Islet of Langerhans (tissue), 1 donor: Measurements from ENCODE around the gene CAPN2.
"Not testable (repeated sequence)": the region's sequence is repeated elsewhere in the genome, so short reads cannot be mapped to it uniquely, and the experiment has no call there.

ENCODE experiments used
- FAIRE-seq: peaks from one replicate; lab custom pipeline; 2011; peaks lifted over from hg19 to GRCh38; lab: Jason Lieb, UNC

The CAPN2 gene

DNA sequence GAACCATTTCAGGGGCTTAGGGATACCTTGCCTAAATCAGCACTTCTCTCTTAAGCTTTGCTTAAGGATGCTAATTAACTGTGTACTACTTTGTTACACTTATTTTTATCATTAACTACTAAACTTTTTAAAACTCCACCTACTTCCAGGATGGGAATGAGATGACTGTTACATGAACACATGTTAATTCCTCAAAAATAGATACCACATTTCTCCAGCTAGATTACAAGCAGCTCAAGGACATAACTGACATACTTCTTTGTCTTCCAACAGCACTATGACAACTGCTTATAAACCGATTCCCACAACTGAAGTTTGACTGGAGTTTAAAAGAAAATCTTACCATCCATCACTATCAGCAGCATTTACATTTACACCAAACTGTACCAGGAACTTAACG is 79.7 kb downstream of the CAPN2 start:
- no peak for FAIRE-seq

DNA sequence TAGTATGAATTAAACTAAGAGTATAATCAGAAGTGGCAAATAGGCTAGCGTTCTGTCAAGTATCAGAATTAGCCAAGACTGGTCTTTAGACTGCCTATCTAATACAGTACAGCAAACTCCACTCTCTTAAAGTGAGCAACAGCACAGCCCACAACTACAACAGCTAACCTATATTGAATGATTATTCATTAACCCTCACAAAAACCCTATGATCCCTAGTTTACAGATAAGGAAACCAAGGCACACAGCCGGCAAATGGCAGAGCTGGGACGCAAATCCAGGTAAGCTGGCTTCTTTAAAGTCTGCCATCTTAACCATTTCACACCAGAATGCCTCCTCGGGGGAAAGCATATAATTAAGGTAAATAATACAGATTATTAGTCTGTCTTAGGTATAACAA is 81.4 kb downstream of the CAPN2 start:
- no peak for FAIRE-seq

DNA sequence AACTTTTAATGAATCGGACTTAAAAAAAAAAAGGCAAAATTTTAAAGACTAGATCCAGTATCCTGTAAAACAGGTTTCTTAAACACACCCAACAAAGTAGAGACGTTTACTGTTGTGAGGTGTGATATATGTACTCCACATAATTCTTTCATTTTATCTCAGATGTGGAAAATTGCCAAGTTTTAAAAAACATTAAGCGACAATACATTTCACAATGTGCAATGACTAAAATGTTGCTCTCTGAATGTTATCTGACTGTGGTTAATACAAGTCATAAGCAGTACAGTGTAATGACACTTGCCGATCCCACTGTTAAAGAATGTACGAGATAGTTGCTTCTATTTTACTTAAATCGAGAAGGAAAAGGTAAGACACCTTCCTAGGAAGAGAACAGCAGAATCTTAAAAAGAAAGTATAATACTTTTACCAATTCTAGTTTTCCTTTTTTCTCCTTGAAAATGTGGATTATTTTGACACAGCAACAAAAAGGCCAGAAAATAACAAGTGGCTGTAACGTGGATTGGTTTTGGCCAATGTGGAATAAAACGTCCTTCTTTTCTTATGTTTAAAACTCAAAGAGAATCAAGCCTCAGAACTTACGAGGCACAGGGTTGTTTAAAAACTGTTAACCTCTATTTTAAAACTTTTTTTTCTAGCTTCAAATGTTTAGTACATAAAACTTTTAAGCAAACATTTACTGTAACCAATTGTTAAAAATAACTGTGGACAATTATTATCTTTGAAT is 82.0 kb downstream of the CAPN2 start:
- FAIRE-seq: no peak

DNA sequence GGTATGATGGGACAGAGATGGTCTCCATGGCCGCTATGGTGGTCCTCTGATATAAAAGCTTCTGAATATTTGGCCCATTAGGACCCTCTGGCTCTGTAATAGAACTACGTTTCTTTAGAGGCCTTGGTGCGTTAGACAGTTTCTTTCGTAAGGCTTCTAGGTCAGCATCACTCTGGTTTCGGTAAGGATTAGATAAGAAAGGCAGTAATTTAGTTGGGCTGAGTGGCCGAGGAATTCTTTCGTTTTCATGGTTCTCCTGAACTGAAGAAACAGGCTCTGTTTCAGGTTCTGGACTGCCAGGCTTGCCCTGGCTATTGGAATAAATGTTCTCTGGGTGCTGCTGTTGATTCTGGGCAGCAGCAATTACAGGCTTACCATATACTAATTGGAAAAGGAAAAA is 83.9 kb downstream of the CAPN2 start:
- FAIRE-seq: no peak

DNA sequence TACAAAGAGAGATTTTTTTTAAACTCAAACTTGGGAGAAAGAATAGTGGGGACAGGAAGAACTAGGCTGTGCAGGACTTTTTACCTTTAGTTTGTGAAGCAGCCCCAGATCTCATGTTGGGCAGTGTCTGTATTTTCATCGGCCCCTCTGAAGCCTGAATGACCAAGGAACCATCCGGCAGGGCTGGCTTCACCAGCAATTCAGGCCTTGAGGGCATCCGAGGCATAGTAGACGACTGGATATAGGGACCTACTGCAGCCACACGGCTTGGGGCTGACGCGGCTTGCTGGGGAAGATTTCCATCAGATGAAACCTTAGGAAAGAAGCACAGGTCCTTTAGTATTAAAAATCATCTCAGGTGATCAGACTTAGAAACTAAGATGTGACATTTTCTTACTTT is 89.7 kb downstream of the CAPN2 start:
- no peak for FAIRE-seq

DNA sequence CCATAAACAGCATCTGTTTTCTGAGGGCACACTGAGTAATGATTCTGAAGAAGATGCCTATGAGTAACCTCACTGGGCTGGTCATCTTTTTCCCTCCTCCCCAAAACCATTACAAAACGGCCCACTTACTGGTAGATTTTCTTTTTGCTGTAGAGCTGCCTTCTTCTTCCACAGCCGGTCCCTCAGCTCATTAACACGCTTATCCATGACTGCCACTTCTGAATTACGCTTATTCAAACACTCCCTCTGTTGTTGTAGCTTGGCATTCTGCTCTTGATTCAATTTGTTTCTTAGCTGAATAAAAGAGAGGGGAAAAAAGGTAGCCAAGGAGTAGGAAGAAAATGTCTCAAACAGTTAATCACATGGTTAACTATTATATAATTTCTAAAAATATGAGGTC is 90.3 kb downstream of the CAPN2 start:
- no peak for FAIRE-seq

DNA sequence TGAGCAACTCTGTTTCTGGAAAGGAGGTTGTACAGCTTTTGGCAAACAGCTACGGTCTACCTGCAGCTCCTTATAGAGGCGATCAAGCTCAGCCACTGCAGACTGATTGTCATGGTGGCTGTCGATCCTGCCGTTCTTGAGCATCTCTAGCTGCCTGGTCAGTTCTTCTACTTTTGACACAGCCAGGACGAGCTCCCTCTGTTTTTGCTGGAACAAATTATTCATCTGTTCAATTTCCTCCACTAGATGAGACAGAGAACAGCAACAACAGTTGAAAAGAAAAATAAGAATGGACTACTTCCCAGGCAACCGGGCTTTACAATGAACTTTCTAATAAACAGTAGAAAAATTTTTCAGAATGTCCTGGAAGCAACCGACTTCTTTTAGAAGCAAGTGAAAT is 90.9 kb downstream of the CAPN2 start:
- FAIRE-seq: no peak

DNA sequence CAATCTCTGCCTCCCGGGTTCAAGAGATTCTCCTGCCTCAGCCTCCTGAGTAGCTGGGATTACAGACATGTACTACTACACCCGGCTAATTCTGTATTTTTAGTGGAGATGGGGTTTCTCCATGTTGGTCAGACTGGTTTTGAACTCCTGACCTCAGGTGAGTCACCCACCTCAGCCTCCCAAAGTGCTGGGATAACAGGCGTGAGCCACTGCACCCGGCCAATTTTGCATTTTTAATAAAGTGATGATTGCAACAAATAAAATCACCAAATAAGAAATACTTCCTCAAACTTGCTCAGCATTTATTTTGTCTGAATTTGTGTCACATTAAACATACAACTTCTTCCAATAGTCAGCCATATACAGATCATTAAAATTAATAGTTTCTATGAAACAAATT is 97.6 kb downstream of the CAPN2 start:
- FAIRE-seq: not testable (repeated sequence)

DNA sequence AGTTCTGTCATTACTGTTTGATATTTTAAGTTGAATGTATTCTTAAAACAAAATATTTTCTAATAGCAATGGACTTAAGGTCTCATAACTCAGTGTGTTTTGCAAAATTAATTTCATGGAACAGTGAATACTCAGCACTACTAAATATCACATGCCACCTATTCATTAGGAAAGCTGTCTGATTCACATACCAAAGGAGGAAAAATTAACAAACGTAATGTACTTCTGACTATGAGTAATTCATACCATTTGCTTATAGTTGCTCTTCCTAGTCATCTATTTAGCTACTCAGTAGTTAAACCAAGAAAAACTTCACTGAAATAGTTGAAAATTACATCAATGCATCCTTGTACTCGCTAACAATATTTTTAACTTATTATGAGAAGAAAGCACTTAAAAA is 98.2 kb downstream of the CAPN2 start:
- FAIRE-seq: no peak

DNA sequence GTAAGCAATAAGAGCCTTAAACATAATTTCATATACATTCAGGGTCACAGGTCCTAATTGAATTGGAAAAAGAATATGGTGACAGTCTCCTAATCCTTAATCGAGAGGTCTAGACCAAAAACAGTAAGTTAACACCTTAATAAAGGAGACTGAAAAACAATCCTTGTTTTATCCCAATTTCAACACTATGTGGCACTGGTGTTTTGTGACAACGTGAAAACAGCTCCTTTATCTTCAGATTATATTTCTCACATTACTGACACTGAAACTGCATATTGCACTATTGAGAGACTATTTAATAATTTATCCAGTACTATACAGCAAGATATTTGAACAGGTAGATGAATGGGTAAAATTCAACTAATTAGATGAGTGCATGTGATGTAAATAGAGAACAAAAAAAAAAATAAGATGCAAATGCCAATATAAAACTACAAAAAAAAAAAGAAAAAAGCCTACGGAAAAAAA is 99.3 kb downstream of the CAPN2 start:
- FAIRE-seq: peak; percentile 98

DNA sequence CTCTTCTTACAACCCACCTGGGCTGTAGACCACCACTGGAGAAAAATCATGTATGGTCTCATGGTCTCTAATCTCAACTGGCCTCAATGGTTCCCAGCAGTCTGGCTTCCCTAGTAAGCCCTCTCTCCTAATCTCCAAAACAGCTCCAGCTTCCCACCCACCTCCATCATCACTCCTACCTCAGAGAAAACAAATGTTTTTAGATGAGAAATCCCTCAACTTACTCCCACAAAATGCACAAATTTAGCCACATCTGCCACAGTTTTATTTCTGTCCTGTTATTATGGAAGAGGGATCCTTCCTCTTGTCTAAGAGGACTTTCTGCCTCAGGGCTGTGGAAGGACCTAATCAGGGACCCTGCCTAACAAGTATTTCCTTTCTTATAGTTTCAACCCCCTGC is 101.3 kb downstream of the CAPN2 start:
- FAIRE-seq: no peak

DNA sequence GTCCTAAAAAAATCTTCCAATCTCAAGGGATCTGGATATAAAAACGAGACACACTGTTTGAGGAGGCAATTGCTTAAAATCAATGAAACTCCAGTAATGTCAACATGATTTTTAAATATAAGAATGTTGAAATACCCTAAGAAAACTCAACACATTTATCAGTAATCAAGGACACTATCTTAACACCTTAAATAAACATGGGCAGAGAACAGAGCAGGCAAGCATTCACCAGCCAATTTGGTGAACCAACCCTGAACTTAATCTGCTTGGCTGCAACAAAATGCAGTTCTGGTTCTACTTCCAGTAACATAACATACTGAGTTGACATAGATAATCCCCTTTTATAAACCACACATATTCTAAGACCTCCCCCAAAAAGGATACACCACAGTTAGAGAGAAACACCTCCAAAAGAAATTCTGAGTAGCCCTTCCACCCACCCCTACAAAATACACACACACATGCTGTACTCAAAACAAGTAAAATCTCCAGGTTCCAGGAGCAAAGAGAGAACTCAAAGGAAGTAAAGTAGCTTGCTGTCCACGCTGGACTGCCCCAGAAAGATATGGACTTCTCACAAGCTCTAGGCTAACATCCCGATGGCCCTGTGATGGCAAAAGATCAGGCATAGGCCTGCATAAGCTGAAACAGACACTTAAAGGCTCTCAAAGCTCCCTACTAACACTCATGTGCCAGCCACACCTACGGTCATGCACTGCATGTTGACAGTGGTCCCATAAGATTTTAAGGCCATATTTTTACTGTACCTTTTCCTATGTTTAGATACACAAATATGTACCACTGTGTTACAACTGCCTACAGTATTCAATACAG is 102.9 kb downstream of the CAPN2 start:
- no peak for FAIRE-seq

DNA sequence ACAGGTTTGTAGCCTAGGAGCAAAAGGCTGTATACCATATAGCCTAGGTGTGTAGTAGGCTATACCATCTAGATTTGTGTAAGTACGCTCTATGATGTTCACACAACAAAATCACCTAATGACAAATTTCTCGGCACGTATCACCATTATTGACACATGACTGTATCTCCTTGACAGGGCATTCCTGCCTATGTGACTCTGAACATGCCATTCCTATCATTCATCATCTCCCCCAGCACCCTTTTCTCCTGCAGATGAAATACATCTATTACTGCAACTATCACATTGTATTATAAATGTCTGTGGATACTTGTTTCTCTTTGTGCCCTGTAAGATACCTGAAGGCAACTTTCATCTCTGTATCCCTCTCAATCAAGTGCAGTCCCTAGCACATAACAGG is 103.5 kb downstream of the CAPN2 start:
- no peak for FAIRE-seq

DNA sequence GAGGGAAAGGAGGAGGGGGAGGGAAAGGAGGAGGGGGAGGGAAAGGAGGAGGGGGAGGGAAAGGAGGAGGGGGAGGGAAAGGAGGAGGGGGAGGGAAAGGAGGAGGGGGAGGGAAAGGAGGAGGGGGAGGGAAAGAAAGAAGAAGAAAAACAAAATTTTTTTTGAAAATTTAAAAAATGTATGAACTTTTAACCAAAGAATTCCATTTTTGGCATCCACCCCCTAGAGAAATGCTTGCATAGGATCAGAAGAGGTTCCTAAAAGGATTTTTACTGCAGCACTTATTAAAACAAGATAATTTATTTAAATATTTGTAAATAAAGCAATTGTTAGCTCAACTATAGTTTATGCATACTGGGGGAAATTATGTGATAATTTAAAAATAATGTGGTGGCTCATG is 104.9 kb downstream of the CAPN2 start:
- FAIRE-seq: not testable (repeated sequence)

DNA sequence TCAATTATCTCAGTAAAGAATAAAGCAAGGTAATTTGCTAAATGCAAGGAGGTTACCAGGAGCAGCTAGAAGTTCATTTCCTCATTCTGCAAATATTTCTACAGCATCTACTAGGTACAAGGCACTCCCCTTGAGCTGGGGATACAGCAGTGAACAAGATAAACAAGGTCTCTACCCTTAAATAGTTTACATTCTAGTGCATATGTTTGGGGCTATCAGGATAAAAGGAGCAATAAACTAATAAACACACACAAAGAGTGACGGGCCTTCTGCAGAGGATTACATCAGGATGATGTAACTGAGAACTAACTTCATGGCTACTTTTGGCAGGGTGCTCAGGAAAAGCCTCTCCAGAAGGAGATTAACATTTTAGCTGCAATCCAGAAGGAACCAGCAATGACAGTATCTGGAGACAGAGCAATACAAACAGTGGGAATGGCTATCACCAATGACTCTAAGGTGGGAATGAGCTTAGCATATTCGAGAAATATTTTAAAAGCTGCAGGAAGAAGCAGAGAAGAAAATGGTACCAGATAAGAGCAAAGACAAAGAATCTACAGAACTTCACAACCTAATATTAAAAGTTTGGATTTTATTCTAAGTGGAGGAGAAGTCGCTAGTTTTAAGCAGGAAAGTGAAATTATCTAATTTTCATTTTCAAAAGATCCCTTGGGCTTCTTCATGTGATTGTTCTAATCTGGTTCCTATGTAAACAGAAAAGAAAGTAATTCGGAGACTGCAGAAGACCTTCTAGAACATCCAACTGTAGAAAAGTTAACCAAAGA is 107.6 kb downstream of the CAPN2 start:
- no peak for FAIRE-seq

DNA sequence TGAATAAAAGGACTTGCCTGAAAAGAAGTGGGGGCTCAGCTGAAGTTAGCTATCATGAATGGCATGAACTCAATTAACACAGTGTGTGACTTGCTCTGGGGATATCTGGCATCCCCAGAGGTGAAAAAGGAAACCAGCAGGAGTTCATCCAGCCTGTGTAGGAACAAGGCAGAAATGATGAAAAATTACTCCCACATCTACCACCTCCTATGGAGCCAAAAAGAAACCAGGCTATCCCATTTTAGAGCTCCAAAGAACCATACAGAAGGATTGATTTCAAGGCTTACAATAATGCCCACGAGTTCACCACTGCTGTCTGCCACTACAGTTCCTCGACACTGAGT is 108.1 kb downstream of the CAPN2 start:
- FAIRE-seq: no peak

DNA sequence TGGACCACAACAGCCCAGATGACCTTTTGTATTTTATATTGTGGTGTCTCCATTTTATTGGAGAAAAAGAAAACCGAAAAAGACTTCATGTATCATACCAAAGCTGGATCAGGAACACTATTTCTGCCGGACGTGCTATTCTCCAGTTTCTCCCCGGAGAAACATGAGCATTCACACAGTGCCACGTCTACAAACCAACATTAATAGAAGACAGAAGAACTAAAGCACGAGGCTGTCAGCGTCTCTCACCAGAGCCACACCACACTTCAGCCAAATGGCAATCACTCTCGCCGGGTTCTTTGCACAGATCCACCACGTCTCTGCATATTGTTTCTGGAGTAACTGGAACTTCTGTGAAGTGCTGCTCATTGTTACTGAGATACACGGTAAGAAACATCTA is 108.6 kb downstream of the CAPN2 start:
- no peak for FAIRE-seq

DNA sequence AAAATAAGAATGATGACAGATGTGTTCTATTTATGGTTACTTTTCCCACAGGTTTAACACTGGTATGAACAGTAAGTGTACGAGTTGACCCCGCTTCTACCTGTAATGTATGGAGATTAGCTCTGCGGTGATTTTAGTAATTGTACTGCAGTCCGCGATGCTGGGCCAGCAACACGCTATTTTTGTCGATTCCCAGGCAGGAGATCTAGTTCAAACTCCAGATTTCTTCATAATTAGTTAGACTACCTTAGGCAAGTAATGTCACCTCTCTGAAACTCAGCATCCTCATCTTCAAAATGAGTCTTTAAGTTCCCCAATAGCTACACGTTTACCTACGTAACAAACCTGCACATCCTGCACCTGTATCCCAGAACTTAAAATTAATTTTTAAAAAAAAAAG is 111.9 kb downstream of the CAPN2 start:
- no peak for FAIRE-seq

DNA sequence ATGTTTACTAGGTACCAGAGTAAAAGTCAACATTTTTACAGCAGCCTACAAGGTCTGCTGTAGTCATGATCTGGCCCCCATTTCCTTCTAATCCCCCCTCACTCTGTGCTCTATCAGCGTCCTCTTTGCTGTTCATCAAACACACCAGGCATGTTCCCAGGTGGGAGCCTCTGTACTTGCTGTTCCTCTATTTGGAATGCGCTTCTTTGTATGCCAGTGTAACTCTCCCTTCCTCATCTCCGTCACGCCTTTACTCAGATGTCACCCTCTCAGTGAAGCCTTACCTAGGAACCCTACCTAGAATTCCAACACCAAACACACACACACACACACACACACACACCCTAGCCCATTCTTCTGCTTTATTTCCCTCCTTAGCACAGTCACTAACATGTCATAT is 112.4 kb downstream of the CAPN2 start:
- FAIRE-seq: no peak
